ENCODE measurements around the gene ALDH16A1. TPM values are rescaled to one million over a fixed set of nuclear protein-coding genes. Genes with fewer than 3 reads are reported as not detected.

Gene ALDH16A1
- total and polyA plus RNA-seq, 2 donors (not counting 3 experiments of a cell fraction or from before 2014, with no cell fraction given): 27.6 to 33.2 TPM

DNA sequence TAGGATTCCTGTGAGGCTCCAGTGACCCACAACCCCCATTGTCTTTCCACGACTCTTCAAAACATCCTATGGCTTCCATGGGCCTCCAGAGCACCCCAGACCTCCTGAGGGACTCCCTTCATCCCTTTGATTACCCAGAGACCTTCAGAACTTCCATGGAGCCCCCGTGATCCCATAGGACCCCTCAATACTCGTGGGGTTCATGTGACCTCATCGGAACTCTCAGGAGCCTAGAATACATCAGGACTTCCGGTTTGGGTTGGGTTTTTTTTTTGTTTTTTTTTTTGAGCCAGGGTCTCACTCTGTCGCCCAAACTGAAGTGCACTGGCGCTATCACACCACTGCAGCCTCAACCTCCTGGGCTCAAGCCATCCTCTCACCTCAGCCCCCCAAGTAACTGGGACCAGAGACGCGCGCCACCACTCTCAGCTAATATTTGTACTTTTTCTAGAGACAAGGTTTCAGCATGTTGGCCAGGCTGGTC lies 774 bp downstream of the ALDH16A1 start:
- Histone ChIP-seq H2AFZ (ENCODE audit: low read depth, low read length) (peak overlapping the region; percentile 42), H3K9me1 (replicated peaks; ENCODE audit: control insufficient read depth, extremely low read depth, insufficient read depth, low read length) (no peaks in the 10 kb centered on the region), H3K36me3 (ENCODE audit: control insufficient read depth in 2 of 2, extremely low read depth in 1 of 2, insufficient read depth in 2 of 2, low read length in 2 of 2) (peaks cover 0 to 4% of the 10 kb centered on the region in 2 experiments), H3K79me2 (ENCODE audit: control insufficient read depth, insufficient read depth, low read length) (peaks cover 11% of the 10 kb centered on the region), H3K4me1 (ENCODE audit: control insufficient read depth, extremely low read depth, insufficient read depth, low read length) (peaks cover 11% of the 10 kb centered on the region), H4K20me1 (replicated peaks; ENCODE audit: control insufficient read depth, extremely low read depth, insufficient read depth, low read length) (no peaks in the 10 kb centered on the region), H3K27ac (ENCODE audit: insufficient read depth, low read depth, low read length) (peak overlapping the region; percentile 83), H3K4me3 (replicated peaks in 1 of 3; ENCODE audit: insufficient read depth in 1 of 3, low read depth in 1 of 3, low read length in 3 of 3) (peak overlapping the region; percentile 31 to 74 (median 52)), H3K9me3 (replicated peaks; ENCODE audit: control insufficient read depth, insufficient read depth, low read length) (no peaks in the 10 kb centered on the region), H3K27me3 (ENCODE audit: control insufficient read depth in 2 of 2, insufficient read depth in 2 of 2, low read length in 2 of 2) (no peaks in the 10 kb centered on the region), H3K9ac (replicated peaks; ENCODE audit: extremely low read depth, insufficient read depth, low read length) (peak overlapping the region; percentile 92), H3K4me2 (ENCODE audit: insufficient read depth, low read length) (peak overlapping the region; percentile 79)
- no peak for TF ChIP-seq MAX (IDR thresholded peaks at IDR 0.05; ENCODE audit: insufficient read depth, insufficient read length)
- no peak for TF ChIP-seq EZH2 (IDR thresholded peaks at IDR 0.05; ENCODE audit: borderline replicate concordance, low read depth, low read length, severe bottlenecking)
- TF ChIP-seq POLR2A (IDR thresholded peaks at IDR 0.05; ENCODE audit: low read depth, low read length): no peak
- no peak for TF ChIP-seq POLR2AphosphoS5 (IDR thresholded peaks at IDR 0.05; ENCODE audit: insufficient read depth, low read depth, low read length)
- TF ChIP-seq FOS (IDR thresholded peaks at IDR 0.05; ENCODE audit: borderline replicate concordance, insufficient read depth, low read length): no peak
- TF ChIP-seq JUN (IDR thresholded peaks at IDR 0.05; ENCODE audit: borderline replicate concordance, insufficient read depth, insufficient read length, low read depth): no peak
- no peak for TF ChIP-seq MYC (IDR thresholded peaks at IDR 0.05; ENCODE audit: low read depth, low read length)
- TF ChIP-seq CTCF (IDR thresholded peaks at IDR 0.05; ENCODE audit: extremely low read depth in 1 of 2, insufficient read depth in 1 of 2, low read depth in 1 of 2, low read length in 2 of 2): no peak
- TF ChIP-seq GATA2 (IDR thresholded peaks at IDR 0.05; ENCODE audit: insufficient read depth, insufficient read length, low read depth, low read length): no peak
- no peak for DNase-seq (ENCODE audit: low read depth, low spot score)
- BruUV-seq (replicated peaks): TSS peak; percentile 91
- intact Hi-C loops (cut with micrococcal nuclease): loop anchor here (2.0 to 5.0 kb wide), 3 partner anchors 21 to 424 kb away; partner anchors contain the start of genes AKT1S1, FLT3LG, RRAS and SCAF1
- CTCF ChIA-PET: interaction anchor here (1.9 to 3.8 kb wide), 2 partner anchors 19 to 23 kb away, joined by 8 to 17 read pairs; partner anchors contain the start of gene FLT3LG
- dilution Hi-C loops (cut with MboI; ENCODE audit: extremely low pct_ligation_motif_present, low sequenced_read_pairs): no loop called here
- peak; percentile 38 for FAIRE-seq
- POLR2A ChIA-PET: interaction anchor here (0.6 to 1.0 kb wide), 3 partner anchors 19 to 326 kb away, joined by 3 to 8 read pairs (median 7); no protein-coding TSS in a partner anchor
